GM23248 (cell line): ENCODE results near the gene PRDM16.

Source experiments
- EZH2 ChIP-seq: fragments of 200-600 bp; sonication (generic); IDR thresholded peaks from 2 replicates; pipeline ENCODE4 v1.6.1; 2018; ENCODE audit warnings: antibody characterized with exemption, mild to moderate bottlenecking; ENCODE audit not compliant: insufficient read depth, poor library complexity, severe bottlenecking
- EZH2phosphoT487 ChIP-seq: fragments of 200-600 bp; sonication (generic); IDR thresholded peaks from 2 replicates; pipeline ENCODE4 v1.6.1; 2018; ENCODE audit warnings: antibody characterized with exemption, moderate library complexity, mild to moderate bottlenecking, low read depth; ENCODE audit not compliant: insufficient read depth

- TF ChIP-seq EZH2 (no peak), EZH2phosphoT487 (no peak)
These were observed 44.7 kb downstream of the PRDM16 start for GRCh38 chr1:3113741-3114056.
